Activated CD4-positive, CD25-positive, alpha-beta regulatory T cell treated with anti-CD3 and anti-CD28 coated beads, Interleukin-2, amount 50 U/mL, for 72 hours (primary cell): ENCODE data around the gene IL1RAPL1.
"Not testable (repeated sequence)": the region's sequence is repeated elsewhere in the genome, so short reads cannot be mapped to it uniquely, and the experiment has no call there.

Source experiments
- DNase-seq: peaks from one replicate; pipeline ENCODE4 v3.0.0; 2021

Gene IL1RAPL1

GRCh38 chrX:28997706-28998463 is 410.6 kb downstream of the IL1RAPL1 start:
- no peak for DNase-seq

GRCh38 chrX:28998609-28999135 is 411.4 kb downstream of the IL1RAPL1 start:
- DNase-seq, result no peak

DNA sequence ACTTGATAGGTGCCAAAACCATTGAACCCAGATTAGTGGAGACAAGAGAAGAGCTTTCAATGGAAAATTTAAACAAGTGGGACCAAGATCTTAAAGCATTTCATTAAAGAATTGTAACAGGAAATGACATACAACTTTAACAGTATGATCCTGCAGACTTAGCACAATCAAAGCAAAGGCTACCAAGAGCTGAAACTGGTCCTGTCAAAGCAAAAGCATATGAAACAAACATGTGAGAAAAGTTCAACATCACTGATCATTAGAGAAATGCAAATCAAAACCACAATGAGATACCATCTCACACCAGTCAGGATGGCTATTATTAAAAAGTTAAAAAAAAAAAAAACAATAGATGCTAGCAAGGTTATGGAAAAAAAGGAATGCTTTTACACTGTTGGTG is 425.6 kb downstream of the IL1RAPL1 start:
- DNase-seq, result no peak

DNA sequence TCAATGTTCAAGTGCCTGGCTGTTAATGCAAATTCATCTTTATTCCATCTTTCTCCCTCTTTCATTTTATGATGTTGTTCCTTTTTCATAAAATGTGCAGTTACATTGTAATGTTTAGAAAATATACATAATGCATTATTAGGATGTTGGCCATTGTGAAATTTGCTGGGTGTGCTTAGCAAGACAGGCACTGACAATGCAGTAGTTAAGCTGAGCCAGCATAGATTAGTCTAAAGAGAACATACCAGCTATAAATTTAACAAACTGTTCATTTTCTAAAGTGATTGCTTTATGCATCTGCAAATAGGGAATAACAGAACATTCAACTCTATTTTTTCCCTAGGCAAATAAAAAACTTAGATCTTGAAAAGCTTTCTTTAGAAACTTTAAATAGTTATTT is 436.0 kb downstream of the IL1RAPL1 start:
- no peak for DNase-seq

- DNase-seq, result no peak
These were observed 437.6 kb downstream of the IL1RAPL1 start for GRCh38 chrX:29024871-29025270.

DNA sequence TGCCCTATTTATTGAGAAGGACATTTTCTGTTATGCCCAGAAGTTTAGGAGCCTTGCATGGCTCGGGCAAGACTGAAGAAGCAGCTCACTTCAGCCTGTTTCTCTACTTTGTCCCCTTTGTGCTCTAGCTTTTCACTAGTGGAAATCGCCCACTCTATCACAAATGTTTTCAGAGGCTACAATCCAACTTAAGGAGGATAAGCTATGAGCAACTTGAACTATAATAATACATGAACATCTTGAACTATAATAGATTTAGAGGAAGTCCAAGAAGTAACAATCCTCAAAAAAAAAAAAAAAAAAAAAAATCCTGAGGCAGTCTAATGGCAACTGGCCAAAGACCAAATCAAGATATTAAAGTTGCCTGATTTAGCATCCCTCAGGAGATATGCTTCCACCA is 452.3 kb downstream of the IL1RAPL1 start:
- no peak for DNase-seq

DNA sequence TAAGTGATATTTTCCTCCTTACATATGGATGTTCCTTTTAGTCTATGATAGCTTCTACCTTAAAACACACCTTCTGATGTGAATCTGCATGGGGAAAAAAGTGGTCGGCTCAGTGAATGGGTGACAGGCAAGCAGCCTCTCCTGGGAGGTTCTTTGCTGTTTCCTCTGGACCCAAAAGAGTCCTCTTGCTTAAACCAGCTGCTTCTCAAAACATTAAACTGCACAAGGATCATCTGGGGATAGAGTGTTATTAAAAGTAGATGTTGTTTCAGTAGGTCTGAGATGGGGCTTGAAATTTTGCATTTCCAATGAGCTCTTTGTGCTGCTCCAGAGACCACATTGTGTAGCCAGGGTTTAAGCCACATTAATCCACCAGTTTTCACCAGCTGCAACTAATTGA is 452.9 kb downstream of the IL1RAPL1 start:
- no peak for DNase-seq

GRCh38 chrX:29042341-29042740 is 455.1 kb downstream of the IL1RAPL1 start:
- no peak for DNase-seq

- DNase-seq, result no peak
These were observed 456.5 kb downstream of the IL1RAPL1 start for GRCh38 chrX:29043746-29044145.

DNA sequence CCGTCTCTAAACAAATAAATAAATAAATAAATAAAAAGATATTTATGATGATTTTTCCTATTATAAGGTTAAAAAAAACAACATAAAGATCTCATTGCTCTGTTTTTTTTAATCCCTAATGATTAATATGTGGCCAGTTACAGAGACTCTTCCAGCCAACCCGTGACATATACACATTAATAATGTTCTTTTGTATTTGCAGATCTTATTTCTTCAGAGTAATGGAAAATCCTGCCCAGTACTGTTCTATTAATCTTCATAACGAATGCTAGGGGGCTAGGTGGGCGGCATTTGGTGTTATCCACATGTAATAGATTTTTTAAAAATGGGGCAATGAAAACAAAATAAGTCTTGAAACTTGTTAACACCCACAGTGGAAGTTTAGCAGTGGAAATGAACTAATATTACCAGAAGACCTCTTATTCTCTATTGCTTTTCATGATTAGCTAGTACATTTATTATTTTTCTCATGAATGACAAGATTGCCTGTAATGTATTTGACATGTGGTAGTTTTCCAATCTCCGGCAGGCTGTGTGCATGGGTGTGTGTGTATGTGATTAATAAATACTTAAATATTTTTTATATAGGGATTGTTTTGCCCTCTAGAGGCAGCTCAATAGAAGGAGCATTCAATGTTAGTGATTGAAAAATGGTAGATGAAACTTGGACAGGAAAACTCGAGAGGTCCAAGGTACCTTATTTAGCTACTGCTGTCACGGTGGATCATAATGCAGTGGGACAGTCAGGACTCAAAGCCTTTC is 457.4 kb downstream of the IL1RAPL1 start:
- no peak for DNase-seq

DNA sequence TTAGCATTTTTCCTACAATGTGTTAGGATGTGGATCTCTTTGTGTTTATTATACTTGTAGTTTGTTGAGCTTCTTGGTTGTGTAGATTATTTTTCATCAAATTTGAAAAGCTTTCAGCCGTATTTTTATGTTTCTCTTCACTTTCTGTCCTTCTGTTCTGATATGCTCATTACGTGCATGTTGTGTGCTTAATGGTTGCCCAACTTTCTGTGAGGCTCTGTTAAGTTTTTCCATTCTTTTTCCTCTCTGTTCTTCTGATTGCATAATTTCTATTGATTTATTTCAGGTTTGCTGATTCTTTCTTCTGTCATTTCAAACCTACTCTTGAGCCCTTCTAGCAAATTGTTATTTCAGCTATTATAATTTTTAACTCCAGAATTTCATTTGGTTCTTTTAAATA is 478.2 kb downstream of the IL1RAPL1 start:
- no peak for DNase-seq

DNA sequence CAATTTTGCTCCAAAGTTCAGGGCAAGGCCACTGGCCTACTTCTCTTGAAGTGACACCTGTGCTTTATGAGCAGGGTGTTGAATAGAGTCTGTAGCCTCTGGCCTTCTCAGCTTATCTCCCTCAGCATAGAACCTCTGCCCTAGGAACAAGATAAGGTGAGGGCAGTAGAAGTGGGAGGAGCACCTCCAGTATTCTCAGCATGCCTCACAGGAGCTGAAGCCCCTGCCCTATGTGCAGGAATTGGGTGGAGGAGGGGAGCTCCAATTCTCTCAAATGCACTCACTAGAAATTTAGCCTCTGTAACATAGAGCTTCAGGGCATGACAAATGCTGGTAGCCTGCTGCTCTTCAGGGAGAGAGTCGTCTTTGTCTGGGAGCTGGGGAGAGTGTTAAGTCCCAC is 479.3 kb downstream of the IL1RAPL1 start:
- DNase-seq, result no peak

GRCh38 chrX:29067351-29067750 is 480.1 kb downstream of the IL1RAPL1 start:
- no peak for DNase-seq

DNA sequence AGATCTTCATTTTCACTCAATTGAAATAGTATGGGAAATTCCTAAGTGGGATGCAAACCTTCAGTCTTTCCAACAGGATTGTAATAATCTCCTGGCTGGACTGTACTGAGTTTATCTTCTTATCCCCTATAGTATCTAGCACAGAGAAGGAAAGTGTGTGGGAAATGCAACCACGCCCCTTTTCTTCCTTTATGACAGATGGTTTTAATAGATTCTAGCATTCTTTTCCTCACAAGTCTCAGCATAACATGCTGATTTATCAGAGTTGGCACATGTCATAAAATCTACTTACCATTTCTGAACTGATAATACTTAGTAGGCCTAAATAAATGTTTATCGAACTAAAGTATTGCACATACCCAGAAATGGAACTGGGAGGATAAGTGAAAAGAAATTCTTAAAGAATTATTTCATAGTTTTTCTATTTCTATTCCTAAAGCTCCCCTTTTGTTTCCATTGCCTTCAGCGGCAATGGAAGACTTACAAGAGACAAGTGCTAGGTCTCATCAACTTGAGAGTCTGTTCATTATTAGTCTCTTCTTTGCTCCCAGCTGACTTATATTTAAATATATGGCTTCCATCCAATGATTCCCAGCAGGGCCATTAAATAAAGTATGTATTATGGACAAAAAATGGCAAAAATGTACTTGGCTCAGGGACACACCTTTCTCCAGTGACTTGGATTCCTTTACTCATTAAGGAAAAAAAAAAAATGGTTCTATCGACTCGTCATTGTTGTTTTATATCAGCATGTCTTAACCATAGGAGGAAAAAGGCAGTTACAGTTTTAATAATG is 484.5 kb downstream of the IL1RAPL1 start:
- no peak for DNase-seq

- DNase-seq, result no peak
These were observed 495.3 kb downstream of the IL1RAPL1 start for GRCh38 chrX:29082558-29082957.

- DNase-seq, result no peak
These were observed 496.6 kb downstream of the IL1RAPL1 start for GRCh38 chrX:29083823-29084222.

DNA sequence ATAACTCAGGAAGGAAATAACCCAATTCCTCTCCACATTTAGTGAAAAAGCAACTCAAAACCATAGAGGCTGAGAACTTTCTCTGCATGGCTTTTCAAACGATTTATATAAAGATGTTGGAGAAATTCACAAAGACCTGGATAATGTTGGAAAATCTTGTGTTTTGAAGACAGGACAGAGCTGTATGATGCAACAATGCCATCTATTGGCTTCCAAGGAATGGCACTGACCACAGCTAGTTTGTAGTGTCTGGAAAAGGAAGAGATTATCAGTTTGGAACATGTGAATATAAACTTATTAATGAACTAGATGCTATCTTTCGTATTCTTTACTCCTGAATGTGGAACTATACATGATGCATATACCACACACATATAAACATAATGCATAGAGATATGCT is 503.6 kb downstream of the IL1RAPL1 start:
- DNase-seq, result no peak

DNA sequence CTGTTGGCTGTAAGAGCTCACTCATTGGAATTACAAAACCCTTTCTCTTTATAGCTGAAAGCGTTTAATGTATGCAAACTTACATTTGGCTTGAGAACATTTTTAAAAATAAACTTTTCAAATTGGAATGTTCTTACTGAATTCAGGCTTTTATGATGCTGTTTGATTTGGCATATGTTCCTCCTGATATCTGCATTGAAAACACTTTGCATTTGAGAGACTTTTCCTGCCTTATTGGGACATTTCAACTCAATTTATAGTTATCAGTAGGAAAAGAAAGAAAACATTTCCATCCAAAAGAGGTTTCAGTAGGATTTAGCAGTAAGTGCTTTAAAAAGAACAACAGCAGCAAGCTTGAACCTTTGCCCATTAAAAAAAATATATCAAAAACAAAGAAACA is 520.0 kb downstream of the IL1RAPL1 start:
- DNase-seq, result no peak

DNA sequence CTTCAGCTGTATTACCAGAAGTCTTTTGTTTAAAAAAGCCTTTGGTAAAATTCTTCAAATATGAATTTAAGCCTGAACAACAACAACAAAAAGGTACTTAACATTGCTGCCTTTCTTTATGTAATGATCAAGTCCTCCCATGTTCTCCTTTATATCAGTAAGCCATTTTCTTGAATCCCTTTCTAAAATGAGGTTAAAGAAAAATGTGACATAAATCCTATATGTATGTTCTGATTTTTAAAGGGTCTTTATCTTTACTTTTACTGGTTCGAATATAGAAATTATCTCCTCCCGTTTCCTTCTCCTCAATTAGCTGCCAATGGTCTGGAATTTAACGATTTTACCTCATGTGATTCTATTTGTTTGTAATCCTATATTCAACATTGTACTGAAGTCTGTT is 522.8 kb downstream of the IL1RAPL1 start:
- DNase-seq, result no peak

- no peak for DNase-seq
These were observed 526.0 kb downstream of the IL1RAPL1 start for GRCh38 chrX:29113221-29113620.

DNA sequence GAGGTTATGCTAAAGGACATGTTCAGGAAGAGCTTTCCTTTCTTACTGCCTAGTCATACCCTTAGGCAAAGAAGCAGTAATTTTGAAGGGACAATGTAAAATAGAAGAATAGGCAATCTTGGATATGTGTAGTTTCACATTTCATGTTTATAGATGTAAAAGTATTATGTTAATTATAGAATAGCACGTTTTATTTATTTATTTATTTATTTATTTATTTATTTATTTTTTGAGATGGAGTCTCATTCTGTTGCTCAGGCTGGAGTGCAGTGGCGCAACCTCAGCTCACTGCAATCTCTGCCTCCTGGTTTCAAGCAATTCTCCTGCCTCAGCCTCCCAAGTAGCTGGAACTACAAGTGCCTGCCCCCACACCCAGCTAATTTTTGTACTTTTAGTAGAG is 535.6 kb downstream of the IL1RAPL1 start:
- not testable (repeated sequence) for DNase-seq

DNA sequence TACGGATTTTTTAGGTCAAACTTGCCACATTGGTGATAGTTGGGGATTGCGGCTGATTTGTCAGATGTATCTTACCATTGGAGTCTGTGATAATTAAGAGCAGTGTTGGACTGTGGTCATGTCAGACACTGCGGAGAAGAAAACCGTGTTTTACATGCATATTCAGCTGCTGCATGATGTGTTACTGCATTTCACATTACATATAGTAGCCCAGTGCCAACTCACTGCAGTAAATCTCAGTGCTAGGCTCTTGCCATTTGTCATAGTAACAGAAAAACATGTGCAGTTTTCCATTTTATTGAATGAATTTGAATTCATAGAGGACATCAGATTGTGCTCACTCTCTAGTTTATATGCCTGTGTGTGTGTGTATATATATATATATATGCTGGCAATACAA is 543.7 kb downstream of the IL1RAPL1 start:
- no peak for DNase-seq

DNA sequence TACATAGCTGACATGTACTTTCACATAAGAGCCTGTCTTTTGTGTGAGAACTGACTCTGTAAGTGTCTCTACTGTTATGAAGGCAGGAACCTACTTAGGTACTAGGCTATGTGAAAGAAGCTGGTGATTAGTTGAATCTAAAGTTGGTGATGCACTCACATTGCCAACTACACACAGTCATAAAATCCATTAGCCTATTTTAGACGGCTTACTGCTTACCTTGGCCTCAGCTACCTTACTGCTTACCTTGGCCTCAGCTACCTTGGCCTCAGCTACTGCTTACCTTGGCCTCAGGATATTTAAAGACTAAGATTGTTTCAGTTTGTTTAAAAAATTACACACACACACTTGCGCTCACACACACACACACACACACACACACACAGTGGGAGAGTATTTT is 549.7 kb downstream of the IL1RAPL1 start:
- DNase-seq, result no peak
